NCI-H2227 (cell line): ENCODE measurements around the gene PLAAT4.
"Not testable (repeated sequence)": the region's sequence is repeated elsewhere in the genome, so short reads cannot be mapped to it uniquely, and the experiment has no call there.

Experiments used
- DNase-seq: peaks from one replicate; lab custom pipeline; 2025; ENCODE audit not compliant: unreplicated experiment; lab: John Stamatoyannopoulos, UW

Gene PLAAT4

DNA sequence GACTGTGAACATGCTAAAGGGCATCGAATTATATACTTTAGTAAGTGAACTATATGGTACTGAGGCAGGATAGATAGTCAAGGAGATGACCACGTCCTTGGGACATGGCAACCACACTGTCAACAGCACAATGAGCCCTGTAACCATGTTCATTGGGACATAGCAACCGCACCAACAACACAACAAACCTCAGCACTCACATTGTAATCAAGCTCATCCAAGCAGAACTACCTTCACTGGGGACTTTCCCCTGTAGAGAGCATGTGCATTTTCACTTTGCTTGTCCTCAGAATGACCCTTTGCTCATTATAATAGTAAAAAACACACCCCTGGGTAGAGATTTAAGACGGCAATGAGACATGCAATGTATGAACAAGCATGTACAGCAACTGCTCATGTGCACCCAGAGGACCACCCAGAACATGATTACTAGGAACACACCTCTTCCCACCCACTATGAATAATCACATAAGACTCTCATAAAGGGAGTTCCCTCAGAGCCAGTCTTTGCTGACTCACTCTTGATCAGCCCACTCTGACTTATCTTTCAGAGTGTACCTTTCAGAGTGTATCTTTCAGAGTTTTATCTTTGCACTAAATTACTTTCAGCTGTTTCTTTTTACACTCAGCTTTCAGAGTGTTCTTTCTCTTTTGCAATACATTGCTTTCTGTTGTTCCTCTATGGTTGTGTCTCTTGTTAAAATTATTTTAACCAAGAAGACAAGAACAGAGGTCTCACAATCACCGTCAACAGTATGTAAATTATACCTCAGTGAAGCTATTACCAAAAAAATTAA lies 30.6 kb downstream of the PLAAT4 start:
- peak; percentile 35 for DNase-seq

- DNase-seq, result no peak
These were observed 33.0 kb downstream of the PLAAT4 start for GRCh38 chr11:63569570-63569969.

- DNase-seq, result no peak
These were observed 35.5 kb downstream of the PLAAT4 start for GRCh38 chr11:63572026-63572688.

GRCh38 chr11:63573881-63574855 lies 37.6 kb downstream of the PLAAT4 start:
- peak; percentile 76 for DNase-seq

GRCh38 chr11:63574856-63575602 lies 38.4 kb downstream of the PLAAT4 start:
- DNase-seq, result peak; percentile 54

DNA sequence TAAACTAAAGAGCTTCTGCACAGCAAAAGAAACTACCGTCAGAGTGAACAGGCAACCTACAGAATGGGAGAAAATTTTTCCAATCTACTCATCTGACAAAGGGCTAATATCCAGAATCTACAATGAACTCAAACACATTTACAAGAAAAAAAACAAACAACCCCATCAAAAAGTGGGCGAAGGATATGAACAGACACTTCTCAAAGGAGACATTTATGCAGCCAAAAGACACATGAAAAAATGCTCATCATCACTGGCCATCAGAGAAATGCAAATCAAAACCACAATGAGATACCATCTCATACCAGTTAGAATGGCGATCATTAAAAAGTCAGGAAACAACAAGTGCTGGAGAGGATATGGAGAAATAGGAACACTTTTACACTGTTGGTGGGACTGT lies 42.3 kb downstream of the PLAAT4 start:
- not testable (repeated sequence) for DNase-seq

GRCh38 chr11:63581224-63581623 lies 44.6 kb downstream of the PLAAT4 start:
- DNase-seq, result not testable (repeated sequence)

GRCh38 chr11:63583357-63583677 lies 46.7 kb downstream of the PLAAT4 start:
- no peak for DNase-seq

DNA sequence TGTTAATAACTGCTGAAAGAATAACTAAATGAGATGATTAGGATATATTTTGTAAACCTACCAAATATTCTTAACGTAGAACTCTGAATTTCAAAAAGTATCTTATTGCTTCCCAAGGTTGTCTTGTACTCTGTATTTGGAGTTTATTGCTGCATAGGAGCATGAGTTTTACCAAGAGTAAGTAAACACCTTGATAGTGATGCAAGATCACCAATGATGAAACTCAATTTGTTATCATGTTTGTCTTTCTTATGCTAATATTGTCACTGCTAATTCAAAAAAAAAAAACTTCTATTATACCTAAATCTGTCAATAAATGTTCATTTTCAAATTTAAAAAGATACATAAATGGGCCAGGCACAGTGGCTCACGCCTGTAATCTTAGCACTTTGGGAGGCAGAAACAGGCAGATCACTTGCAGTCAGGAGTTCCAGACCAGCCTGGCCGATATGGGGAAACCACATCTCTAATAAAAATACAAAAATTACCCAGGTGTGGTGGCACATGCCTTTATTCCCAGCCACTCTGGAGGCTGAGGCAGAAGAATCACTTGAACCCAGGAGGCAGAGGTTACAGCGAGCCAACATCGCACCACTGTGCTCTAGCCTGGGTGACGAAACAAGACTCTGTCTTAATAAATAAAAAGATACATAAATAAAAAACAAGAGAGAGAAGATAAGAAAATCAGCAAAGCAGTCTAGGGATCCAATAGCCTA lies 50.0 kb downstream of the PLAAT4 start:
- DNase-seq, result no peak

GRCh38 chr11:63589000-63589399 lies 52.4 kb downstream of the PLAAT4 start:
- no peak for DNase-seq

DNA sequence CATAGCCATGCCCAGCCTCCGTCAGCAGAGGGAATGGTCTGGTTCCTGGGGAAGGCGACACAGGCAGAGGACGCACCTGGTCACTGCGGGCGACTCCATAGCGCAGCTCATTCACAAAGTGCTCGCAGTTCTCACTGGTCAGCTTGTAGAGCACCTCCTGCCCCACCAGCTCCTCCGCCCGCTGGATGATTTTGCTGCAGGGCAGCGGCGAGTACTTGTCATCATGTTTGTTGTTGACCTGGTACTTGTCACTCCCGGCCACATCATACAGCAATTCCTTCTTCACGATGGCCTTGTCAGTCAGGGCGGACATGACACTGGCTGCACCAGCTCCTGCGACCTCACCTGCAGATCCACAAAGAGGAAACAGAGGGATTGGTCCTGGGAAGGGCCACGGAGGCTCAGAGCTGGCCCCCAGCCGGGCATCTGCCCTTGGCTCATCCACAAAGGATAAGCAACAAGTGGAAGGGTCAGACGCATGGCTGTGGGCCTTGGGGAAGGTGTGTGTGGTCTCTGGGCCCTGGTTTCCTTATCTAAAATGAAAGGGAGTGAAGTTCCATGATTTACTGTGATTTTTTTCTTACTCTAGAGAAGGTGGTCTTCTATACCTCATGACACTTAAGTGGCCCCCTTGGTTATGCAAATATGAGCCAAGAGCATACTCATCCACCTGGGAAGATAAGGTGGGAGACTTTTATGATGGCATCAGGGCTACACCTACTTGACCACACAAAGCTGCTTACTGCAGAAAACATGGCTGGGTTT lies 53.6 kb downstream of the PLAAT4 start:
- DNase-seq, result no peak

DNA sequence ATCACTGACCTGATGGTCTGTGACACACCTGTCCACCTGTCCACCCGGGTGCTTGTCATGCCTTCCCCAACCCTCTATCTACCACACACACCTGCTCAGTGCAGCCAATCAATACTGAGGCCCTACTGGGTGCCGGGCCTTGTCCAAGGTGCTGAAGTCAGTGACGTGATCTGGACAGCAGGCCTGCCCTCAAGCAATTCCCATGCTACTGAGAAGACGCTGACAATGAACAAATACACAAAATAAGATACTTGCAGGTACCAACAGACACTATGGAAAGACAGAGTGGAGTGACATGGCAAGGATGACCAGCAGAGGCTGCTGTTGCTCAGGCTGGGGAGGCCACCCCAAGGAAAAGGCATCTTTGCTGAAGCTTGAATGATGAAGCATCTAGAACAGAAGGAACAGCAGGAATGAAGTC lies 56.4 kb downstream of the PLAAT4 start:
- peak; percentile 50 for DNase-seq

DNA sequence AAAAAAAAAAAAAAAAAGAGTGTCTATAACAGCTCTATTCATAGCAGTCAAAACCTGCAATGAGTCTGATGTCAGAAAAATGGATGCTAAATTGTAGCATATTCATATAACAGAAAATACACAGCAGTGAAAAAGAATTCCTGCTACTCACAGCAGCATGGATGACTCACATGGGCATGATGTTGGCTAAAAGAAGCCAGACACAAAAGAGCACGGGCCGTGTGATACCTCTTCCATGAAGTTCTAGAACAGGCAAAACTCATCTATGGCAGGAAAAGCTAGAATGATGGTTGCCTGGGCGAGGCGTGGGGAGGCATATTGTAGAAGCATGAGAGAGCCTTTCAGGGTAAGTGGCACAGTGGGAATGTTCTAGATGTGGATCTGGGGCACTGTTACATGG lies 58.7 kb downstream of the PLAAT4 start:
- no peak for DNase-seq
